ENCODE measurements around the gene HPSE2. TPM values are rescaled to one million over a fixed set of nuclear protein-coding genes. Genes with fewer than 3 reads are reported as not detected.
A peak's percentile ranks its signal among the peaks of the same experiment; 100 is the strongest.

The HPSE2 gene
- total RNA-seq, 1 experiment from 2014 or later: not detected

DNA sequence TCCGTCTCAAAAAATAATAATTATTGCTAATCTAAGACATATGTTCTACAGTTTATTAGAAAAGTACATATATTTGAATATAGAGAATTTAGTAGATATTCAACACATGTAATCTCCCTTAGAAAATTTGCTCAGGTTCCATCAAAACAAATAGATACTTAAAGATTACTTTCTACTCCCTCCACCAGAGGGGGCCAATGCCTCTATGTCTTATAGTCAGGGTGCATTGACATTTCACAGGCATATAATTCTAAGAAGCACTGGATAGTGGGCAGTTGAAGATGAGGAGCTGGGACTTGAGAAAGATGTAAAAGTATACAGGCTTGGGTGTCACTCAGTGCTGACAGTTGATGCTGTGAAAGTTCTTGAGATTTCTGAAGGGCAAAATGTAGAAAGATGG, 487.4 kb downstream of the HPSE2 start:
- no peak for DNase-seq
- no peaks in the 10 kb centered on the region for H3K4me1 ChIP-seq (replicated peaks; ENCODE audit: insufficient read depth)
- intact Hi-C loops (cut with micrococcal nuclease; ENCODE audit: unreplicated experiment): no loop called here
- no peak for TF ChIP-seq EZH2 (IDR thresholded peaks at IDR 0.05; ENCODE audit: low read depth)
- TF ChIP-seq, protein P1, sequence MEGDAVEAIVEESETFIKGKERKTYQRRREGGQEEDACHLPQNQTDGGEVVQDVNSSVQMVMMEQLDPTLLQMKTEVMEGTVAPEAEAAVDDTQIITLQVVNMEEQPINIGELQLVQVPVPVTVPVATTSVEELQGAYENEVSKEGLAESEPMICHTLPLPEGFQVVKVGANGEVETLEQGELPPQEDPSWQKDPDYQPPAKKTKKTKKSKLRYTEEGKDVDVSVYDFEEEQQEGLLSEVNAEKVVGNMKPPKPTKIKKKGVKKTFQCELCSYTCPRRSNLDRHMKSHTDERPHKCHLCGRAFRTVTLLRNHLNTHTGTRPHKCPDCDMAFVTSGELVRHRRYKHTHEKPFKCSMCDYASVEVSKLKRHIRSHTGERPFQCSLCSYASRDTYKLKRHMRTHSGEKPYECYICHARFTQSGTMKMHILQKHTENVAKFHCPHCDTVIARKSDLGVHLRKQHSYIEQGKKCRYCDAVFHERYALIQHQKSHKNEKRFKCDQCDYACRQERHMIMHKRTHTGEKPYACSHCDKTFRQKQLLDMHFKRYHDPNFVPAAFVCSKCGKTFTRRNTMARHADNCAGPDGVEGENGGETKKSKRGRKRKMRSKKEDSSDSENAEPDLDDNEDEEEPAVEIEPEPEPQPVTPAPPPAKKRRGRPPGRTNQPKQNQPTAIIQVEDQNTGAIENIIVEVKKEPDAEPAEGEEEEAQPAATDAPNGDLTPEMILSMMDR (conservative IDR thresholded peaks at IDR 0.05): peak; percentile 52
- no peaks in the 10 kb centered on the region for H3K9me2 ChIP-seq (ENCODE audit: insufficient read depth)
- H3K9me3 ChIP-seq (ENCODE audit: insufficient read depth, low read depth): no peaks in the 10 kb centered on the region
- H2AFZ ChIP-seq: no peak overlapping the region
- no peak overlapping the region for H3K4me2 ChIP-seq
- no peaks in the 10 kb centered on the region for H4K20me1 ChIP-seq (ENCODE audit: insufficient read depth)
- no TSS peak for BruUV-seq (replicated peaks)
- H3K4me3 ChIP-seq: no peak overlapping the region
- no peaks in the 10 kb centered on the region for H3F3A ChIP-seq (ENCODE audit: insufficient read depth, low read depth)
- H3K79me2 ChIP-seq (ENCODE audit: low read depth): no peaks in the 10 kb centered on the region
- no peaks in the 10 kb centered on the region for H3K27me3 ChIP-seq (ENCODE audit: insufficient read depth, low read depth)
- POLR2A ChIA-PET (ENCODE audit: unreplicated experiment): no interaction called here
- H3K36me3 ChIP-seq (ENCODE audit: low read depth): no peaks in the 10 kb centered on the region
- CTCF ChIA-PET: no interaction called here
- H3K27ac ChIP-seq: no peak overlapping the region

DNA sequence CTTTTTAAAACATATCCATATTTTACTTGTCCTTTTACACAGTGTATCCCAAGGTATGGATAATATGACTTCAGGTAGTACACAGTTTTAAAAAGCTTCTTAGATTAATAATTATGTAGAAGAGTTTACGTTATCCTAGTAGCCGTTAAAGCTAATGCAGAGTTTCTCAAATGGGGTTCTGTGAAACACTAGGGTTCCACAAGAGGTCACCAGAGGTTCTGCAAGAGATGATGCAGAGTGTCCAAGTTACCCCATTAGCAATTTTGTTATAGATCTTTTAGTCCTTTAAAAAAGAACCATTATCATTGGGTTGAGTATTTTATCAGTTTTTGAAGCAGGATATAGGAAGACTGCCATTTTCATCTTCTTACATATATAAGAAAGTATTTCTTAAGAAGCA, 490.0 kb downstream of the HPSE2 start:
- DNase-seq: no peak
- Histone ChIP-seq H2AFZ (no peak overlapping the region), H3K4me1 (replicated peaks; ENCODE audit: insufficient read depth) (no peaks in the 10 kb centered on the region), H3K9me3 (ENCODE audit: insufficient read depth, low read depth) (no peaks in the 10 kb centered on the region), H3K27ac (no peak overlapping the region), H3K4me3 (no peak overlapping the region), H3K4me2 (no peak overlapping the region), H3F3A (ENCODE audit: insufficient read depth, low read depth) (no peaks in the 10 kb centered on the region), H3K79me2 (ENCODE audit: low read depth) (no peaks in the 10 kb centered on the region), H3K27me3 (ENCODE audit: insufficient read depth, low read depth) (no peaks in the 10 kb centered on the region), H3K9me2 (ENCODE audit: insufficient read depth) (no peaks in the 10 kb centered on the region), H4K20me1 (ENCODE audit: insufficient read depth) (no peaks in the 10 kb centered on the region), H3K36me3 (ENCODE audit: low read depth) (no peaks in the 10 kb centered on the region)
- BruUV-seq (replicated peaks): no TSS peak
- ChIA-PET CTCF (no interaction called here), POLR2A (ENCODE audit: unreplicated experiment) (no interaction called here)
- intact Hi-C loops (cut with micrococcal nuclease; ENCODE audit: unreplicated experiment): no loop called here
- TF ChIP-seq EZH2 (IDR thresholded peaks at IDR 0.05; ENCODE audit: low read depth): no peak
- TF ChIP-seq, protein P1 (conservative IDR thresholded peaks at IDR 0.05): no peak

DNA sequence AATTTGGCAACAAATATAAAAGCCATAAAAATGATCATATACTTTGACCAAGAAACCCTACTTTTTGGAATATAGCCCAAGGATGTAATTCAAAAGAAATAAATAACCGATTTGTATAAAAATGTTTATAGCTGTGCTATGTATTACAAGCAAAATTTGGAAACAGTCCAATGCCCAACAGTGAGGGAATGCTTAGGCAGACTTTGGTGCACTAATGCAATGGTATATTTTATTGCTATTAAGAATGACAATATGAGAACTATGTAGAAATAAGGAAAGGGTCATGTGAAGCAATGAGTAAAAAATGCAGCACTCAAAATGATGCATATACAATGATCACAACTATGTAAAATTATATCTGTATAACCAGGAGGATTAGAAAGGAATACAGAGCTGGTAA, 515.1 kb downstream of the HPSE2 start:
- ChIA-PET POLR2A (ENCODE audit: unreplicated experiment) (no interaction called here), CTCF (no interaction called here)
- no peak for DNase-seq
- Histone ChIP-seq H4K20me1 (ENCODE audit: insufficient read depth) (no peaks in the 10 kb centered on the region), H3K9me3 (ENCODE audit: insufficient read depth, low read depth) (no peaks in the 10 kb centered on the region), H3F3A (ENCODE audit: insufficient read depth, low read depth) (no peaks in the 10 kb centered on the region), H2AFZ (no peak overlapping the region), H3K27me3 (ENCODE audit: insufficient read depth, low read depth) (no peaks in the 10 kb centered on the region), H3K79me2 (ENCODE audit: low read depth) (no peaks in the 10 kb centered on the region), H3K4me3 (no peak overlapping the region), H3K27ac (no peak overlapping the region), H3K36me3 (ENCODE audit: low read depth) (no peaks in the 10 kb centered on the region), H3K4me1 (replicated peaks; ENCODE audit: insufficient read depth) (no peaks in the 10 kb centered on the region), H3K9me2 (ENCODE audit: insufficient read depth) (no peaks in the 10 kb centered on the region), H3K4me2 (no peak overlapping the region)
- TF ChIP-seq EZH2 (IDR thresholded peaks at IDR 0.05; ENCODE audit: low read depth): no peak
- TF ChIP-seq, protein P1 (conservative IDR thresholded peaks at IDR 0.05): no peak
- intact Hi-C loops (cut with micrococcal nuclease; ENCODE audit: unreplicated experiment): no loop called here
- no TSS peak for BruUV-seq (replicated peaks)

Measured in PC-9 (cell line).